ENCODE measurements around the gene GRM7.

Gene GRM7

GRCh38 chr3:7400360-7400759 is 539.4 kb downstream of the GRM7 start:
- no peak for DNase-seq (ENCODE audit: low read depth in 3 of 3)

GRCh38 chr3:7401418-7401817 is 540.5 kb downstream of the GRM7 start:
- DNase-seq (ENCODE audit: low read depth in 3 of 3): no peak

- no peak for DNase-seq (ENCODE audit: low read depth in 3 of 3)
These were observed 546.2 kb downstream of the GRM7 start for GRCh38 chr3:7407107-7407506.

GRCh38 chr3:7410782-7411181 is 549.9 kb downstream of the GRM7 start:
- DNase-seq (ENCODE audit: low read depth in 3 of 3): no peak

GRCh38 chr3:7421065-7421464 is 560.1 kb downstream of the GRM7 start:
- DNase-seq (ENCODE audit: low read depth in 3 of 3): no peak

- DNase-seq (ENCODE audit: low read depth in 3 of 3): no peak
These were observed 562.1 kb downstream of the GRM7 start for GRCh38 chr3:7423036-7423435.

GRCh38 chr3:7423995-7424394 is 563.1 kb downstream of the GRM7 start:
- DNase-seq (ENCODE audit: low read depth in 3 of 3): no peak

GRCh38 chr3:7428206-7428718 is 567.3 kb downstream of the GRM7 start:
- no peak for DNase-seq (ENCODE audit: low read depth in 3 of 3)

GRCh38 chr3:7432610-7433009 is 571.7 kb downstream of the GRM7 start:
- DNase-seq (ENCODE audit: low read depth in 3 of 3): no peak

GRCh38 chr3:7433073-7433472 is 572.2 kb downstream of the GRM7 start:
- no peak for DNase-seq (ENCODE audit: low read depth in 3 of 3)

- no peak for DNase-seq (ENCODE audit: low read depth in 3 of 3)
These were observed 575.6 kb downstream of the GRM7 start for GRCh38 chr3:7436542-7436941.

GRCh38 chr3:7437231-7437630 is 576.3 kb downstream of the GRM7 start:
- no peak for DNase-seq (ENCODE audit: low read depth in 3 of 3)

- DNase-seq (ENCODE audit: low read depth in 3 of 3): no peak
These were observed 578.3 kb downstream of the GRM7 start for GRCh38 chr3:7439101-7439680.

- no peak for DNase-seq (ENCODE audit: low read depth in 3 of 3)
These were observed 584.0 kb downstream of the GRM7 start for GRCh38 chr3:7444886-7445285.

GRCh38 chr3:7445331-7445730 is 584.4 kb downstream of the GRM7 start:
- DNase-seq (ENCODE audit: low read depth in 3 of 3): no peak

- no peak for DNase-seq (ENCODE audit: low read depth in 3 of 3)
These were observed 586.4 kb downstream of the GRM7 start for GRCh38 chr3:7447197-7447769.

GRCh38 chr3:7456386-7456785 is 595.5 kb downstream of the GRM7 start:
- DNase-seq (ENCODE audit: low read depth in 3 of 3): no peak

GRCh38 chr3:7461202-7461825 is 600.4 kb downstream of the GRM7 start:
- DNase-seq (ENCODE audit: low read depth in 3 of 3): no peak

GRCh38 chr3:7469866-7470265 is 609.0 kb downstream of the GRM7 start:
- no peak for DNase-seq (ENCODE audit: low read depth in 3 of 3)

- DNase-seq (ENCODE audit: low read depth in 3 of 3): no peak
These were observed 623.7 kb downstream of the GRM7 start for GRCh38 chr3:7484636-7485035.

GRCh38 chr3:7487763-7488162 is 626.8 kb downstream of the GRM7 start:
- no peak for DNase-seq (ENCODE audit: low read depth in 3 of 3)

- DNase-seq (ENCODE audit: low read depth in 3 of 3): no peak
These were observed 628.5 kb downstream of the GRM7 start for GRCh38 chr3:7489417-7489816.

GRCh38 chr3:7498715-7499114 is 637.8 kb downstream of the GRM7 start:
- no peak for DNase-seq (ENCODE audit: low read depth in 3 of 3)
